AG09309 (cell line): ENCODE data around the gene FSHB.
A peak's percentile ranks its signal among the peaks of the same experiment; 100 is the strongest.
"Not testable (repeated sequence)": the region's sequence is repeated elsewhere in the genome, so short reads cannot be mapped to it uniquely, and the experiment has no call there.

Source experiments
- DNase-seq: peaks from one replicate; pipeline ENCODE4 v3.0.0-alpha.2; 2010; ENCODE audit warnings: low read depth
- H3K4me3 ChIP-seq: 2 replicates; pipeline ENCODE4 v1.5.1; 2011; ENCODE audit warnings: mild to moderate bottlenecking, low read depth, low read length, moderate library complexity; ENCODE audit not compliant: control insufficient read depth
- CTCF ChIP-seq: IDR thresholded peaks from 2 replicates; pipeline ENCODE4 v1.5.1; 2011; ENCODE audit warnings: mild to moderate bottlenecking, low read depth, low read length, inconsistent platforms; ENCODE audit not compliant: insufficient read depth, control insufficient read depth; ENCODE audit errors: missing control alignments

FSHB gene

GRCh38 chr11:30230714-30231113 lies at the start of gene FSHB:
Gene FSHB (plus strand): TSS chr11:30231014. CDS start chr11:30231903, 889 bp downstream.
- TF ChIP-seq CTCF = no peak
- no peak within 1 kb of the TSS for H3K4me3 ChIP-seq
- DNase-seq = no peak

DNA sequence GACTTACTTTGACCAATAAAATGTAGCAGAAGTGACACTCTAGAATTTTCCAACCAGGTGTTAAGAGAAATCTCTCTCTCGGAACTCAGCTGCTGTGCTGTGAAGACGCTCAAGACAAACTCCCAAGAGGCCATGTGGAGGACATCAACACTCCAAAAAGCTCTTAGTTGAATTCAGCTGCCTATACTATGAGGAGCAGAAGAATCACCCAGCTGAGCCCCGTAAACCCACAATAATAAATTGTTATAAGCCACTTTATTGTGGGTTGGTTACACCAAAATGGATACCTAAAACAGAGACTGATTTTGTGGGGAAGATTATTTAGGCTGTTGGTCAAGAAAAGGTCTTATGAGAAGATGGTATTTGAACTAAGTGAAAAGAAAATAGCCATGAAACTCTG lies 44.1 kb upstream of the FSHB start:
- DNase-seq = no peak
- no peak for TF ChIP-seq CTCF
- H3K4me3 ChIP-seq = no peak overlapping the region

DNA sequence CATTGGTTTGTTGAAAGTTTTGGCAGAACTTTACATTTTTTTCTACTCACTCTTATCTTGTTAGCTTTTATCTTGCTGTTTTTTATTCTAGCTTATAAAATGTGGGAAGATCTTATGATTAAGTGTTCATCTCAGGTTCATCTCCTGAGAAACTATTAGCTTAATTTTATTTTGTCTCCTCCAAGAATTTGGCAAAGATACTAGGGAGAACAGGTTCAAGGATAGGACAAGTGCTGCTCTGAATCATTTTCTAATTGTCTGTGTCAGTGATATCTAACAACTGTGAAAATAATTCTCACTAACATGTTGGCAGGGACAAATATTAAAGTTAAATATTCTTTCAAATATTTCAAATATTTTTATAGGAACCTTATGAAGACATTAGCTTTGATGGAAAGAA lies 38.2 kb upstream of the FSHB start:
- H3K4me3 ChIP-seq = no peak overlapping the region
- DNase-seq = no peak
- TF ChIP-seq CTCF = no peak

- peak; percentile 57 for TF ChIP-seq CTCF
- no peak overlapping the region for H3K4me3 ChIP-seq
- no peak for DNase-seq
Observed at GRCh38 chr11:30196400-30197206, 34.2 kb upstream of the FSHB start.

DNA sequence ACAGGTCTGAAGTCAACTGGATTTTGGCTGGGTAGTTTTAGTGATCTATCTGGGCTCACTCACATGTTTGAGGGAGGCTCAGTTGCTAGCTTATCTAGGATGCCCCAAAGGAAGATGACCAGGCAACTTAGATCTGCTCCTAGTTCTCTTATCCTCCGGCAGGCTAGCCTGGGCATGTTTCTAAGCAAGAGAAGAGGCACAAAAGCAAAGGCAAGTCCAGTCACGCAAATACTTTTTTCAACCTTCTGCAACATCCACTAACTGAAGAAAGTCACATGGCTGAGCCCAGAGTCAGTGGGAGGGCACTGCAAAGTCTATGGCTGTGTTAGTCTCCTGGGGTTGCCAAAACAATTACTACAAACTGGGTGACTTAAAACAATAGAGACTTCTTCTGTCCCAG lies 32.9 kb upstream of the FSHB start:
- no peak for DNase-seq
- TF ChIP-seq CTCF = no peak
- no peak overlapping the region for H3K4me3 ChIP-seq

- H3K4me3 ChIP-seq, DNase-seq: not testable (repeated sequence)
Observed at GRCh38 chr11:30202989-30203388, 27.8 kb upstream of the FSHB start.

DNA sequence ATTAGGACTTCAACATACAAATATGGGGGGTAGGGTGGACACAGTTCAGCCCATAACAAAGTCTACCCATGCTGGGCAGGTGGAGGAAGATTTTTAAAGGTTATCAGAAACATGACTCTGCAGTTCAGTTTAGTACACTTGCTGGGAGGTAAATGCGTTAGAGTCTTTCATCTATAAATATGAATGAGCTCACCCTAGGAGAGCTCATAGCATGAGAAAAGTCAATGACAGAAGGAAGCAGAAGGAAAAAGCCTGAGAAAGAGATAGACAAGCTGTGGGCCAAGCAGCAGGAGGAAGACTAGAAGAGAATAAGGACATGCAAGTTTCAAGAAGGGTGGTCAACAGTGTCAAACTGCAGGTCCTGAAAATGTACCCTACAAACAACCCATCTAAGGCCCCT lies 27.0 kb upstream of the FSHB start:
- no peak for TF ChIP-seq CTCF
- DNase-seq = no peak
- H3K4me3 ChIP-seq = no peak overlapping the region
